Measurements from ENCODE around the gene DRD5.

Gene DRD5

DNA sequence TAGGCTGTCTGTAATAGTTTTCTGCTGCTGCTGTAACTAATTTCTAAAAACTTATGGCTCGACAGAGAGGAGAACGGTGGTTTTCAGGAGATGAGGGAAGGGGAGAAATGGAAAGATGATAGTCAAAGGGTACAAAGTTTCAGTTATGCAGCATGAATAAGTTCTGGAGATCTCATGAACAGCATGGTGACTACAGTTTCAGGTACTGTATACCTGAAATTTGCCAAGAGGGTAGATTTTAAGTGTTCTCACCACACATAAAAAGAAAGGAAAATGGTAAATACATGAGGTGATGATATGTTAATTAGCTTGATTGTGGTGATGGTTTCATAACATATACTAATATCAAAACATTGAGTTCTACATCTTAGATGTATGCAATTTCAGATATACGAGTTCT is 34.9 kb downstream of the DRD5 start:
- no peak for DNase-seq (ENCODE audit: low read depth in 3 of 3)

DNA sequence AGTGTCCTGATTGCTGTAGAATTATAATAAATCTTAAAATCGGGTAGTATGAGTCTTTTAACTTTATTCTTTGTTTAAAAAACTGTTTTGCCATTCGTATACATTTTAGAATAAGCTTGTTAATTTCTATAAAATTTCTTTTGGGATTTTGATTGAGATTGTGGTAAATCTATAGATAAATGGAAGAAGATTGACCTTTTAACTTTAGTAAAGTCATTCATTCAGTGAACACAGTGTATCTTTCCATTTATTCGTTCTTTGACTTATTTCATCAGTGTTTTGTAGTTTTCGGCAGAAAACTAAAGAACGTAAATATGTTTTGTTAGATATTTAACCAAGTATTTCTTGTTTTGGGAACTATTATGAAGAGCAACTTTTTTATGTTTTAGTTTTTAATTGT is 38.9 kb downstream of the DRD5 start:
- no peak for DNase-seq (ENCODE audit: low read depth in 3 of 3)

DNA sequence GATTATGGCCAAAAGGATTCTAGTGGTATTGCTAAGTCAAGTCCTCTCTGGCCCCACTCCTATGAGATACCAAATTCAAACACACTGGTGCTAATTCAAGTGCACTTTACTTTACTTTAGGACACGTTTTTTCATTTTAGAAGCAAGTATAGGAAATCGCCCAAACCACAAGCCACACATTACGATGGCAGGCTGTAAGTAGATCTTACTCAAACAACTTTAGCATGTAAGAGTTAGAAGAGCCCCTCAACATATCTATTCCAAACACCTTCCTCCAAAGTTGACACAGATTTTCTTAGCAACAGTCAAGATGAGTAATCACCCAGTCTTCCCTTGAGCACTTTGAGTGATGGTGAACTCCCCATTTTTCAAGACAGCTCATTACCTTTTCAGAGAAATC is 43.6 kb downstream of the DRD5 start:
- DNase-seq (ENCODE audit: low read depth in 3 of 3) = no peak

DNA sequence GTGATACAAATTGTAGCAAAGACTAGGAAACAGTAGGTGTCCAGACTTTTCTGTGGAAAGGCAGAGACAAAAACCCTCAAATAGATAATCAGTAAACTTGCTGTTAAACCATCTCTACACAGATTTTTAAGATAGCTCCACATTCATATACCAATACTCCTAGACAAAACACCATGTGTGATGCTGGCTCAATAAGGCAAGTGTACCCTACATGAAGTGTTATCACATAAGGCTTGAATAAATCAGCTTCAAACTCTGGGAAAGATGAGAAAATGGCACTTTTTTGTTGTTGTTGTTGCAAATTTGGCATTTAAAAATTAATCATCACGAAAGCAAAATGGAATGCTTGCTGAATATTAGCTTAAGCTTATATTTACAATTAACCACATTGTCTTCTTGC is 45.1 kb downstream of the DRD5 start:
- no peak for DNase-seq (ENCODE audit: low read depth in 3 of 3)

DNA sequence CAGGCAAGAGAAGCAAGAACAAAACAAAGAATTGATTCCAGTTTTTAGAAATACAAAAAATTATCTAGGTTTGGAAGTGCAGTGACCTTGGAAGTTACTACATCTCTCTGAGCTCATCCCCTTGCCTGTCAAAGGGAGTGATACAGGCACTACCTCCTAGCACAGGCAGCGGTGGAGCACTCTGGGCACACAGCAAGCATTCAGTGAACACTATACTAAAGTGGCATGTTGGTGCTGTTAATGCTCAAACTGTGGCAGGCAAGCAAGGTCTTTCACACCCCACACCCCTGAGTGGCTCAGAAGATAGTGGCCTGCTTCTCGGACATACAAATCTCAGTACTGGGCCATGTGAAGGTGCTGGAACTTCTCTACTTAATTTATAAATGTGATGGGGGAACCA is 51.2 kb downstream of the DRD5 start:
- DNase-seq (ENCODE audit: low read depth in 3 of 3) = no peak

DNA sequence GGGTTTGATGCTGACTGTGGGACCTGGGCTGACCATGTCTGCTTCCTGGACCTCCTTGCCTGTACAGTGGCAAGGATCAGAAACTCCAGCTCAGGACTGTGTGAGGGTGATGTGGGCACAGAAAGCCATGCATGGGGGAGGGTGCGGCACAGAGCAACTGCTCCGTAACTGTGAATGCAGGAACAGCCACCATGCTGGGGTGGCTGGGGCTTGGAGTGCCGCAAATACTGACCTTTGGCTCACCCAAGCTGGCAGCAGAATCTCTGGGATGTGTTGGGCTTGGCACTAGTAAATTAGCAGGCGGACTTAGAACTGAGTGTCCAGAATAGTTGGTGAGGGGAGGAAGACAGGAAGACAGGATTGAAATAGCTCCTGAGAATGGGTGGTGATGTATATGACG is 52.0 kb downstream of the DRD5 start:
- no peak for DNase-seq (ENCODE audit: low read depth in 3 of 3)
